ENCODE data around the gene DTYMK. TPM values are rescaled to one million over a fixed set of nuclear protein-coding genes. Genes with fewer than 3 reads are reported as not detected.
A peak's percentile ranks its signal among the peaks of the same experiment; 100 is the strongest.

Gene DTYMK
- total RNA-seq: 10.0 TPM

GRCh38 chr2:241686650-241687425, at the start of gene DTYMK:
Gene DTYMK (minus strand): TSS chr2:241686815. CDS start chr2:241686783, 32 bp downstream.
- peak; percentile 93 to 97 (median 95) for DNase-seq (ENCODE audit: low read depth in 2 of 3, low spot score in 2 of 3)

DNA sequence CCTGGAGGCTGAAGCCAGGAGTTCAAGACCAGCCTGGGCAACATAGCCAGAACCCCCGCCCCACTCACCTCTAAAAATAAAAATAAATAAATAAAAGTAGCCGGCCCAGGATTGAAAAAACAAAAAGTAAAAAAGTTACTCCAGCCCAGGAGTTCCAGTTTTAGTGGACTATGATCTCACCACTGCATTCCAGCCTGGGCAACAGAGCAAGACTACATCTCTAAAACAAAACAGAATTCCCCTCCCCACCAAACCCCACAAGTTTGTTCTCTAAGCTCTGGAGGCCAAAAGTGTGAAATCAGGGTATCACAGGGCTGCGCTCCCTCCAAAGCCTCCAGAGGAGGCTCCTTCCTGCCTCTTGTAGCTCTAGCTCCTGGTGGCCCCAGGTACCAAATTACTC, 49.5 kb upstream of the DTYMK start:
- no peak for DNase-seq (ENCODE audit: low read depth in 2 of 3, low spot score in 2 of 3)

DNA sequence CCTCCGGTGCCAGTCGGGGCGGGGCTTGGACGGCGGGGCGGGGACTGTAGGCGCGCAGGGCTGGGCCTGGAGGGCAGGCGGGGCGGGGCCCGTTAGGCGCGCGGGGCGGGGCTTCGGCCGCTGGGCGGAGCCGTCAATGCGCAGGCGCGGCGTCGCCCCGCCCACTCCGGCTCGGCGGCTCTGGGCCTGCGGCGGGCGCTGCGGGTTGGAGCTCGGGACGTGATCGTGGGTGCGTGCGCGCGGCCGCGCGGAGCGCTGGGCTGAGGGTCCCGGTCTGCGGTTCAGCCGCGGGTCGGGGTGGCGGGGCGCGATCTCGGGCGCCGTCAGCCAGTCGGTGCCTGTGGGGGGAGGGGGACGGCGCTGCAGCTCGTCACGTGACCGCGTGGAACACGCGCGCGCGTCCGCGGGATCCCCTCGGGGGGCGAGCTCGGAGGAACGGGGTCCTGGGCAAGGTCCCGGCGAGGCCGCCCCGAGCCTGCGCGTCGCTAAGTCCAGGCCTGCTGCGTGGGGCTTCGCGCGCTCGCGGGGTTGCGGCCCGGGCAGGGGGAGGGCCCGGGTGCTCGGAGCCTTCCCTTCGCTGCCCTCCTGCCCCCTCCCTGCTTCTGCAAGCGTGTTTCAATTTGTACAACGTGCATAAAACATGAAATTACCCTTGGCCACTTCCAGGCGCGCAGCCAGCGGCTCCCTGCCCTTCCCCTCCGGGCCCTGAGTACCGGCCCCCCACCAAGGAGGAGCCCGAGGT, 48.0 kb upstream of the DTYMK start, which contains the start of gene D2HGDH:
TSS of gene D2HGDH (plus strand) at position 164 of the 742 bp plus-strand sequence. CDS start 595 bp downstream, outside the sequence.
- peak; percentile 81 to 90 (median 84) for DNase-seq (ENCODE audit: low read depth in 2 of 3, low spot score in 2 of 3)

DNA sequence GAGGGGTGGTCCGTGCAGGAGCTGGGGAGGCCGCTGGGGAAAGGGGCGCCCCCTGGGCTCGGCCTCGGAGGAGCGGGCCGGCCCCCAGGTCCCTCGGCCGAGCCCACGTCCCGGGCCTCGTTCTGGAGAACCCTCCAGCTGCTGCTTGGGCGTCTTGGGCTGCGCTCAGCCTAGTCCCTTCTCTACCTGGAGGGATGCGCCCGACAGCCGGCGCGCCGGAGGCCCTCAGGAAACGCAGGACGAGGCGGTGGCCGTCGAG, 47.5 kb upstream of the DTYMK start:
- no peak for DNase-seq (ENCODE audit: low read depth in 2 of 3, low spot score in 2 of 3)

DNA sequence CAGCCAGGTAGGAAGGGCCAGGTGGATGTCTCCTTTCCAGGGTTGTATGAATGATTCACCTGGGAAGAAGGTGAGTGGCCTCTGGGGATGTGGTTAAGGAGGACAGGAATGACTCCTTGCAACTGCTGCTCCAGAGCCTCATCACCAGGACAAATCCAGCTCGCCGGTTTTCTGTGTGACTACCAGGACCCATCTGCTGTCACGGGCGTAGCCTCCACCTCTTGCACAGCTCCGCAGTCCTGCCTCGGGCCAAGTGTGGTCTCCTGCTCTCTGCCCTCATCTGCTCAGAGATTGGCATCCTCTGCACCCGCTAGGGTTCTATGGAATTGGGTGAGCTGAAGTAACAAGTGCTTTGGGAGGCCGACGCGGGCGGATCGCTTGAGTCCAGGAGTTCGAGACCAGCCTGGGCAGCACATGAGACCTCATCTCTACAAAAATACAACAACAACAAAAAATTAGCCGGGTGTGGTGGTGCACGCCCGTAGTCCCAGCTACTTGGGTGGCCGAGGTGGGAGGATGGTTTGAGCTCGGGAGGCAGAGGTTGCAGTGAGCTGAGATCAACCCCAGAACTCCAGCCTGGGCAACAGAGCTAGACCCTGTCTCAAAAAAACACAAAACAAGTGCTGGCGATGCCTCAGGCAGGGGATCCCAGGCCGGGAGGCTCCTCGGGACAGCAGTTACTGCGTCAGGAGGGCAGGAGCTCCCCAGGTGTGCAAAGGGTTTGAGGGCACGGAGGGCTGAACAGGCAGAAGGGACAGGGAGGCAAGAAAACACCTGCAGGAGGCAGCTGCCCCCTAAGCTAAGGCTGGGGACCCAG, 47.0 kb upstream of the DTYMK start:
- no peak for DNase-seq (ENCODE audit: low read depth in 2 of 3, low spot score in 2 of 3)

- DNase-seq (ENCODE audit: low read depth in 2 of 3, low spot score in 2 of 3): peak in 2 of 3 donors; percentile 41 to 55
Measured at GRCh38 chr2:241732513-241733186, 46.0 kb upstream of the DTYMK start.

DNA sequence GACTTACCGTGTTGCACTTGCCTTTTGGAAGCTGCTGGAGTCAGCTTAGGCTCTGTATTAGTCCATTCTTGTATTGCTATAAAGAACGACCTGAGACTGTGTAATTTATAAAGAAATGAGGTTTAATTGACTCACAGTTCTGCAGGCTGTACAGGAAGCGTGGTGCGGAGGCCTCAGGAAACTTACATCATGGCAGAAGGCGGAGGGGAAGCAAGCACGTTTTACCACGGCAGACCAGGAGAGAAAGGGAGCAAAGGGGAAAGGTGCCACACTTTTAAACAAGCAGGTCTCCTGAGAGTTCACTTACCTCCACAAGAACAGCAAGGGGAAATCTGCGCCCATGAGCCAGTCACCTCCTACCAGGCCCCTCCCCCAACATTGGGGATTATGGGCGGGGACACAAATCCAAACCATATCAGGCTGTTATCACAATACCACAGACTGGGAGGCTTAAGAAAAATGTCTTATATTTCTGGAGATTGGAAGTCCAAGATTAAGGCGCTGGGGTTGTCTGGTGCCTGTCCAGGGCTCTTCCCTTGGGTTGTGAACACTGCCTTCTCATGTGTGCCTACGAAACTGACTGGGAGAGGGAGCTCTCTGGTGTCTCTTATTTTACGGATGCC, 44.2 kb upstream of the DTYMK start:
- peak in 1 of 3 donors; percentile 17 for DNase-seq (ENCODE audit: low read depth in 2 of 3, low spot score in 2 of 3)

DNA sequence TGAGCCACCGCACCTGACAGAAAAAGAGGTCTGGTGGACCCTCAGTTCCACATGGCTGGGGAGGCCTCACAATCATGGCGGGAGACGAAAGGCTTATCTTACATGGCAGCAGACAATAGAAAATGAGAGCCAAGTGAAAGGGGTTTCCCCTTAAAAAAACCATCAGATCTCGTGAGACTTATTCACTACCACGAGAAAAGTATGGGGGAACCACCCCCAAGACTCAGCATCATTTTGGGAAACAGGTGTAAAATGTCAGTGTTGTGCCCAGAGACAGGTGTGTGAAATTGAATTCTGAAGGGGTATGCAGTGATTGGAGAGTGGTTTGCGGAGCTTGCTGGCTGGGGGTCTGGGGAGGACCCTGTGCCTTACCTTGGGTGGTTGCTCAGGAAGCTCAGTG, 43.3 kb upstream of the DTYMK start:
- DNase-seq (ENCODE audit: low read depth in 2 of 3, low spot score in 2 of 3): no peak

DNA sequence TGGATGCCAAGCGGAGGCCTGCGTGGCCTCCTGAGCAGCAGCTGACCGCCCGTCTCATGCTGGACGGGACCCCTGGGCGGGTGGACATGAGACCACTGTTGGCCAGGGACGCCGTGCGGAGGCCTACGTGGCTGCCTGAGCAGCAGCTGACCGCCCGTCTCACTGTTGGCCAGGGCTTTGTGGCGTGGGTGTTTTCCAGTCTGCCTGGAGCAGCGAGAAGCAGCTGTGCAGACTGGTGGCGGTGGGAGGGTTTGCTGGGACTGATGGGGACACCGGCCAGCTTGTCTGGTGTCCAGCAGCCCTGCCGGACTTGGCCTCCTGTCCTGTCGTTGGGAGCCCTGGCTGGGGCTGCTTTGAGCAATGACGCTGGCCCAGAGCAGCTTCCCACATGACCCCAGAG, 42.0 kb upstream of the DTYMK start:
- DNase-seq (ENCODE audit: low read depth in 2 of 3, low spot score in 2 of 3): no peak

GRCh38 chr2:241728000-241728399, 41.4 kb upstream of the DTYMK start:
- no peak for DNase-seq (ENCODE audit: low read depth in 2 of 3, low spot score in 2 of 3)

- no peak for DNase-seq (ENCODE audit: low read depth in 2 of 3, low spot score in 2 of 3)
Measured at GRCh38 chr2:241726459-241726858, 39.8 kb upstream of the DTYMK start.

- no peak for DNase-seq (ENCODE audit: low read depth in 2 of 3, low spot score in 2 of 3)
Measured at GRCh38 chr2:241724975-241725870, 38.6 kb upstream of the DTYMK start.

- no peak for DNase-seq (ENCODE audit: low read depth in 2 of 3, low spot score in 2 of 3)
Measured at GRCh38 chr2:241724259-241724974, 37.8 kb upstream of the DTYMK start.

GRCh38 chr2:241722896-241723454, 36.4 kb upstream of the DTYMK start:
- no peak for DNase-seq (ENCODE audit: low read depth in 2 of 3, low spot score in 2 of 3)

GRCh38 chr2:241721852-241722251, 35.2 kb upstream of the DTYMK start:
- no peak for DNase-seq (ENCODE audit: low read depth in 2 of 3, low spot score in 2 of 3)

- DNase-seq (ENCODE audit: low read depth in 2 of 3, low spot score in 2 of 3): no peak
Measured at GRCh38 chr2:241720560-241720959, 33.9 kb upstream of the DTYMK start.

DNA sequence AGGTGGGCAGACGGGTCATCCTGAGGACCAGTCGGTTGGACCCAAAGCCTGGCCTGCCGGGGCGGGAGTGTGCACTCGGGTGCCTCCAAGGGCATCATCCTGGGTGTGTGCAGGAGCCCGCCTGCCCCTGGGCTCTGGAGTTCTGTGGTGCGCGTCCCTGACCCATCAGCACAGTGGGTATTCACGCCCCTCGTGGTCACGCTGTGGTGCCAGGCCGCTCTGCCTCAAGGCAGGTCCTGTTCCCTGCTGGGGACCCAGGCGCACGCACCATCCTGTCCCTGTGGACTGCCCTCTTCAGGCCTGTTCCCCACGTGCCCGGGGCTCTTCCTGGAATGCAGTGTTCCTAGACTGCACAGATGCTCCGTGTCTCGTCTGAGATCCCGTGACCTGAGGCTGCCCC, 33.5 kb upstream of the DTYMK start:
- DNase-seq (ENCODE audit: low read depth in 2 of 3, low spot score in 2 of 3): no peak

DNA sequence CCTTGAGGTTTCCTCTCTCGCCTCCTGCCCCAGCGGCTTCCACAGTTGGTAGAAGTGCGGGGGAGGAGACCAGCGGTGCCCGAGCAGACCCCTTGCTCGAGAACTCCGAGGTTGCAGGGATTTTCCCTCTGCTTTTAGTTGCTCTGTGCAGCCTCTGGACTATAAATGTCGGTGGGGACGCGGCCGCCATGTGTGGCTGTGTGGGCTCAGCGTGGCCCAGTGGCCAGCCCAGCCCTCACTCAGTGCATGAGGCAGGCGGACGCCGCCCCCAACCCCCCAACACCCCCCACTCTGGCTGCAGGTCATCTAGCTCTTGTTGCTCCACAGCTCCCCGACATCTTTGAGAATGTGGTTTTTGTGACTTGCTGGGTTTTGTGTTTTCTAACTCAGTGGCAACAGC, 32.5 kb upstream of the DTYMK start:
- DNase-seq (ENCODE audit: low read depth in 2 of 3, low spot score in 2 of 3): no peak
